Stimulated activated naive B cell treated with anti-CD40 and anti-IgM and Interleukin-4, amounts not matched to agents 10 μg/mL and 1 μg/mL and 100 μg/mL, for 72 hours (primary cell): ENCODE data around the gene TFDP1.
A peak's percentile ranks its signal among the peaks of the same experiment; 100 is the strongest.

Experiments used
- ATAC-seq, 2 donors: fragments of 150-1000 bp; cut with Tn5 transposase; replicated peaks; 2 replicates each; pipeline ENCODE4 v1.10.0; 2021; ENCODE audit warnings: moderate library complexity in 1 of 2
- DNase-seq: peaks from one replicate; pipeline ENCODE4 v3.0.0; 2021
- H3K27ac Mint-ChIP-seq: one replicate; pipeline ENCODE4 v1.8.0; 2022; ENCODE audit warnings: mild to moderate bottlenecking, mixed read lengths
- H3K27me3 Mint-ChIP-seq, 2 donors: one replicate each; pipeline ENCODE4 v1.8.0; 2022; ENCODE audit warnings: mixed read lengths in 2 of 2
- H3K36me3 Mint-ChIP-seq, 2 donors: one replicate each; pipeline ENCODE4 v1.8.0; 2022; ENCODE audit warnings: mixed read lengths in 2 of 2, mild to moderate bottlenecking in 1 of 2
- H3K4me1 Mint-ChIP-seq, 2 donors: one replicate each; pipeline ENCODE4 v1.8.0; 2022; ENCODE audit warnings: mixed read lengths in 2 of 2, mild to moderate bottlenecking in 1 of 2
- H3K4me3 Mint-ChIP-seq, 2 donors: one replicate each; pipeline ENCODE4 v1.8.0; 2022; ENCODE audit warnings: mild to moderate bottlenecking in 2 of 2, mixed read lengths in 2 of 2, moderate library complexity in 1 of 2
- H3K9me3 Mint-ChIP-seq, 2 donors: one replicate each; pipeline ENCODE4 v1.8.0; 2022; ENCODE audit warnings: mixed read lengths in 2 of 2, mild to moderate bottlenecking in 1 of 2

Gene TFDP1, protein sequence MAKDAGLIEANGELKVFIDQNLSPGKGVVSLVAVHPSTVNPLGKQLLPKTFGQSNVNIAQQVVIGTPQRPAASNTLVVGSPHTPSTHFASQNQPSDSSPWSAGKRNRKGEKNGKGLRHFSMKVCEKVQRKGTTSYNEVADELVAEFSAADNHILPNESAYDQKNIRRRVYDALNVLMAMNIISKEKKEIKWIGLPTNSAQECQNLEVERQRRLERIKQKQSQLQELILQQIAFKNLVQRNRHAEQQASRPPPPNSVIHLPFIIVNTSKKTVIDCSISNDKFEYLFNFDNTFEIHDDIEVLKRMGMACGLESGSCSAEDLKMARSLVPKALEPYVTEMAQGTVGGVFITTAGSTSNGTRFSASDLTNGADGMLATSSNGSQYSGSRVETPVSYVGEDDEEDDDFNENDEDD

GRCh38 chr13:113584205-113584869 lies at the start of gene TFDP1:
Gene TFDP1, plus strand, starts transcription at chr13:113584753. Its CDS starts 1,085 bp downstream, at chr13:113585838.
- no peaks in the 10 kb centered on the region for H3K27me3 Mint-ChIP-seq
- ATAC-seq = peak; percentile 90 to 92
- H3K9me3 Mint-ChIP-seq = no peaks in the 10 kb centered on the region
- H3K27ac Mint-ChIP-seq = peak within 1 kb of the TSS; percentile 84
- DNase-seq = peak; percentile 79
- H3K4me3 Mint-ChIP-seq = peak within 1 kb of the TSS; percentile 94
- peaks cover 19 to 21% of the 10 kb centered on the region in 2 donors for H3K36me3 Mint-ChIP-seq
- H3K4me1 Mint-ChIP-seq = peaks cover 19 to 34% of the 10 kb centered on the region in 2 donors

DNA sequence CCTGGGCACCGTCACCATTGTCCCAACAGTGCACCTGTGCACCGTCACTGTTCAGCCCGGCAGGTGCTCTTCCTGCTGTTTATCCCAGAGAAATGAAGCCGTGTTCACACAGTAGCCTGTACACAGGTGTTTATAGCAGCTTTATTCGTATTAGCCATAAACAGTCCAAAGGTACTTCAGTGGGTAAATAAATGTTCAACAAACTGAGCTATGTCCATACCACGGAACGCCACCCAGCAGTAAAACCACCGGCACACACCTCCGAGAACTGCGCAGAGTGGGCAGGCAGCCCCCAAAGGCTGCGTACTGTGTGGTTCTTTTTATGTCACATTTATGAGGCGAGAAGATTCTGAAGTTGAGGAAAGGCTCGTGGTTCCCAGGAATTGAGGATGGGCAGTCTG lies 49.2 kb upstream of the TFDP1 start:
- Mint-ChIP-seq H3K27ac (no peak overlapping the region), H3K36me3 (peaks cover 46 to 62% of the 10 kb centered on the region in 2 donors), H3K4me3 (no peak overlapping the region), H3K4me1 (no peaks in the 10 kb centered on the region), H3K27me3 (no peaks in the 10 kb centered on the region), H3K9me3 (peaks cover 2 to 3% of the 10 kb centered on the region in 2 donors)
- DNase-seq = no peak
- ATAC-seq = no peak

DNA sequence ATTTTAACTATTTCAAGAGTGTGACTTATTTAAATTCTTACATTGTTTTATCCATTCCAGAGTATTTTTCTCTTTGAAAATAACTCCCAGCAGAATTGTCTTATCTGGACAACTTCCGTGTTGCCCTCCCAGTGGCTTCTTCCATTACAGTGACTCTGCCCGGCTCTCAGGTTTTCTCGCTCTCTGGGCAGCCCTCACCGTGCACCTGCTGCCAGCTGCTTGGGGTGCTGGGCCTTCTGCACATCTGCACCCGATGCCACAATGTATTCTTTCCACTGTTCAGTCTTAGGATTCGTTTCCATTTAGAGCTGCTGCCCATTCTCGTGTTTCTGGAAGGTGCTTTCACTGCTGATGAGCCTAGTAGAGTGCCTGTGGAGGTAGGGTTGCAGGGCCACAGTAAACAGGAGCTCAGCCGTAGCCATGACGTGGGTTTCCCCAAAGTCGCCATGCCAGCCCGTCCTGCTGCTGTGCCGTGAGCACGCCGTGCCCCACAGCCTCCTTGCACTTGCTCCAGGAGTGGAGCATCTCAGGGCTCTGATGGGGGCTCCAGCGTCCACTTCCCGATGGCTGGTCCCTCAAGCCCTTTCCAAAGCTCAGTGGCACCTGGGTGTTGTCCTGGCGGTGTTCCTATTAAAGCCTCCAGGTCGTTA lies 48.0 kb upstream of the TFDP1 start:
- Mint-ChIP-seq H3K4me1 (no peaks in the 10 kb centered on the region), H3K36me3 (peaks cover 46 to 66% of the 10 kb centered on the region in 2 donors), H3K27me3 (no peaks in the 10 kb centered on the region), H3K27ac (no peak overlapping the region), H3K9me3 (peaks cover 2 to 5% of the 10 kb centered on the region in 2 donors), H3K4me3 (no peak overlapping the region)
- DNase-seq (no peak), ATAC-seq (no peak)

DNA sequence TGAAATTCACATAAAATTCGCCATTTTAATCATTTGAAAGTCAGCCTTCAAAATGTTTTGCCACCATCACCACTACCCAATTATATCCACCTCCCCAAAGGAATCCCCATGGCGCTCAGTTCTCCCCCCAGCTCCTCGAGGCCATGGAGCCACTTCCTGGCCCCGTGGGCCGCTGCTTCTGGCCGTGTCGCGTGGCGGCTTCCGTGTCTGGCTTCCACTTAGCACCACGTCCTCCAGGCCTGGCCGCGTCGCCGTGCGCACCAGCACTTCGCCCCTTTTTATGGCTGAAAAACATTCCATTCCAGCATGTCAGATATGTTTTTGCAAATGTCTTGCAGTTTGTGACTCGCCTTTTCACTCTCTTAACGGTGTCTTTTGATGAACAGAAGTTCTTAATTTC lies 47.3 kb upstream of the TFDP1 start:
- H3K27me3 Mint-ChIP-seq = no peaks in the 10 kb centered on the region
- H3K27ac Mint-ChIP-seq = peak overlapping the region; percentile 32
- peak overlapping the region in 1 of 2 donors; percentile 36 for H3K4me3 Mint-ChIP-seq
- H3K4me1 Mint-ChIP-seq = no peaks in the 10 kb centered on the region
- ATAC-seq (no peak), DNase-seq (no peak)
- peaks cover 2 to 5% of the 10 kb centered on the region in 2 donors for H3K9me3 Mint-ChIP-seq
- H3K36me3 Mint-ChIP-seq = peaks cover 40 to 60% of the 10 kb centered on the region in 2 donors

DNA sequence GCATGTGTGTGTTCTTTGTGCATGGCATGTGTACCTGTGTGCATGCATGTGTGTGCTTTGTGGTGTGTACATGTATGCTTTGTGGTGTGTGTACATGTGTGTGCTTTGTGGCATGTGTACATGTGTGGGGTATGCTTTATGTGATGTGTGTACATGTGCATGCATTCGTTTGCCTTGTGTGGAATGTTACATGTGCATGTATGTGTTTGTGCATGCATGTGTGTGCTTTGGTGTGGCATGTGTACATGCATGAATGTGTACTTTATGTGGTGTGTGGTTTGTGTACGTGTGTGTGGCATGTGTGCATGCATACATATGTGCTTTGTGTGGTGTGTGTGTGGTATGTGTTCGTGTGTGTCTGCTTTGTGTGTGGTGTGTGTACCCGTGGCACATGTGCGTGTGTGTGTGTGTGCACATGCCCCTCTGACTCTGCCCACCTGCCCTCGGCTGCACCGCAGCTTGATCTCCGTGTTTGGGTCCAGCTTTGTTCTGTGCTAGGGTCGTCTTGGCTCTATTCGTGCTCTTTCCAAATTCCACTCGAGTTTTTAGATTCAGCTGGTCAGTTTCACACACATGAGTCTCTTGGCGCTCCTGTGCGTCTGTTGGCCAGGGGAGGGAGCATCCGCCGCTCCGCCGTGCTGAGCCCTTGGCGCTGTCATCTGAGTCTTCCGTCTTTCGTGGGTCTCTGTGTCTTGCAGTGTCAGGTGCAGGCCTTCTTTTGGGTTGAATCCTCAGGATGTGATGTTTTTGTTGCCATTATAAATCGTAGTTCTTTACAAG lies 46.5 kb upstream of the TFDP1 start:
- no peak for DNase-seq
- no peaks in the 10 kb centered on the region for H3K4me1 Mint-ChIP-seq
- H3K4me3 Mint-ChIP-seq = no peak overlapping the region
- peaks cover 44 to 56% of the 10 kb centered on the region in 2 donors for H3K36me3 Mint-ChIP-seq
- peaks cover 2 to 5% of the 10 kb centered on the region in 2 donors for H3K9me3 Mint-ChIP-seq
- H3K27ac Mint-ChIP-seq = no peak overlapping the region
- ATAC-seq = no peak
- no peaks in the 10 kb centered on the region for H3K27me3 Mint-ChIP-seq

GRCh38 chr13:113538689-113539058 lies 45.9 kb upstream of the TFDP1 start:
- DNase-seq = no peak
- peaks cover 46 to 58% of the 10 kb centered on the region in 2 donors for H3K36me3 Mint-ChIP-seq
- H3K4me1 Mint-ChIP-seq = peaks cover 0 to 2% of the 10 kb centered on the region in 2 donors
- no peaks in the 10 kb centered on the region for H3K27me3 Mint-ChIP-seq
- no peak for ATAC-seq
- no peak overlapping the region for H3K4me3 Mint-ChIP-seq
- peaks cover 2 to 5% of the 10 kb centered on the region in 2 donors for H3K9me3 Mint-ChIP-seq
- no peak overlapping the region for H3K27ac Mint-ChIP-seq

DNA sequence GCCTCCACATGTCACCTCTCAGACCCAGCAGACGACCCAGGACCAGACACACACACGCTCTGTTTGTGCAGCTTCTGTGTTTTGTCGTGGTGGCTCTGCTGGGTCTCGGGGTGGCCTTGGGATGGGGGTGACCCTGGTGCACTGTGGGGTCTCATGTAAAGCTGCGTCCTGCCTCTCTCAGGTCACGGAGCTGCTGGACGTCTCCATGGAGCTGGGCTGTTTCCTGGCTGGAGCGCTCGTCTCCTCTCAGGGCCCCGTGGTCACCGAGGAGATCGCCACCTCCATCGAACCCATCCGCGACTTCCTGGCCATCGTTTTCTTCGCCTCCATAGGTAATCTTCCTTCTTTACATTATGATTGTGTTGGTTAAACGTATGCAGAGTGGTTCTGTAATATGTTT lies 45.4 kb upstream of the TFDP1 start:
- Mint-ChIP-seq H3K4me1 (peaks cover 0 to 2% of the 10 kb centered on the region in 2 donors), H3K27ac (no peak overlapping the region), H3K4me3 (no peak overlapping the region), H3K9me3 (peaks cover 2 to 5% of the 10 kb centered on the region in 2 donors), H3K27me3 (no peaks in the 10 kb centered on the region), H3K36me3 (peaks cover 51 to 58% of the 10 kb centered on the region in 2 donors)
- ATAC-seq (no peak), DNase-seq (no peak)

DNA sequence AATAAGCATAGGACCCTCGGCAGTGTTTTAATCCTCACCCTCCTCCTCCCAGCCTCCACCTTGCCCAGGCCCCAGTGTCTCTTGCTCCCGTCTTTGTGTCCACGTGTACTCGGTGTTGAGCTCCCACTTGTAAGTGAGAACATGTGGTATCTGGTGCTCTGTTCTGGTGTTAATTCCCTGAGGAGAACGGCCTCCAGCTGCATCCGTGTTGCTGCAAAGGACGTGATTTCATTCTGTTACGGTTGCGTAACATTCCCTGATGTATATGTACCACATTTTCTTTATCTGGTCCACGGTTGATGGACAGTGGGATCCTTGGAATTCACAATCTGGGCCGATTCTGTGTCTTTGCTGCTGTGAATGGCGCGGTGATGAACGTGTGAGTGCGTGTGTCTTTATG lies 44.7 kb upstream of the TFDP1 start:
- Mint-ChIP-seq H3K27me3 (no peaks in the 10 kb centered on the region), H3K4me1 (peaks cover 0 to 2% of the 10 kb centered on the region in 2 donors), H3K4me3 (no peak overlapping the region), H3K27ac (no peak overlapping the region), H3K9me3 (peaks cover 2 to 5% of the 10 kb centered on the region in 2 donors), H3K36me3 (peaks cover 51 to 58% of the 10 kb centered on the region in 2 donors)
- DNase-seq = no peak
- ATAC-seq = no peak

- Mint-ChIP-seq H3K36me3 (peaks cover 50 to 56% of the 10 kb centered on the region in 2 donors), H3K4me1 (peaks cover 2% of the 10 kb centered on the region in 2 donors), H3K4me3 (no peak overlapping the region), H3K9me3 (peaks cover 2 to 5% of the 10 kb centered on the region in 2 donors), H3K27ac (no peak overlapping the region), H3K27me3 (no peaks in the 10 kb centered on the region)
- DNase-seq = no peak
- ATAC-seq = no peak
Observed at GRCh38 chr13:113540523-113540922, 44.0 kb upstream of the TFDP1 start.

DNA sequence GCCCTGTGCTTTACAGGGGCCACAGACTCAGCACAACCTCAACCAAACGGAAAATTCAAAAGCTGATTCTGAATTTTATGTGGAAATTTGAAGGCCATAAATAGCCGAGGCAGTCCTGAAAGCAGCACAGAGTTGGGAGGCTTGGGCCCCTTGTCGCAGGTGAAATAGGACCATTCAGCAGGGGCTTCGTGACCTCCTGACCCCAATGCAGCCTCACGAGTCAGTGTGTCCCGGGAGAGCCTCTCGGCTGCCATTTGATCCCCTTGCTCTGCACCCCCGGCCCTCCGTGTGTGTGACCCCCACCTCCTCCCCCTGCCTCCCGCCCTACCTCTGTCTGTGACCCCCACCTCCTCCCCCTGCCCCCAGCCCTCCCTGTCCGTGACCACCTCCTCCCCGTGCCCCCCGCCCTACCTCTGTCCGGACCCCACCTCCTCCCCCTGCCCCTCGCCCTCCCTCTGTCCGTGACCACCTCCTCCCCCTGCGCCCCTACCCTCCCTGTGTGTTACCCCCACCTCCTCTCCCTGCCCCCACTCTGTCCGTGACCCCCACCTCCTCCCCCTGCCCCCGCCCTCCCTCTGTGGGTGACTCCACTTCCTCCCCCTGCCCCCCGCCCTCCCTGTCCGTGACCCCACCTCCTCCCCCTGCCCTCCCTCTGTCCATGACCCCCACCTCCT lies 41.7 kb upstream of the TFDP1 start:
- no peak overlapping the region for H3K27ac Mint-ChIP-seq
- ATAC-seq (no peak), DNase-seq (no peak)

GRCh38 chr13:113544071-113544891 lies 40.3 kb upstream of the TFDP1 start:
- H3K36me3 Mint-ChIP-seq = peaks cover 35 to 44% of the 10 kb centered on the region in 2 donors
- peaks cover 0 to 2% of the 10 kb centered on the region in 2 donors for H3K9me3 Mint-ChIP-seq
- H3K27ac Mint-ChIP-seq = no peak overlapping the region
- DNase-seq (no peak), ATAC-seq (no peak)
- H3K4me3 Mint-ChIP-seq = no peak overlapping the region
- peaks cover 2 to 6% of the 10 kb centered on the region in 2 donors for H3K4me1 Mint-ChIP-seq
- H3K27me3 Mint-ChIP-seq = no peaks in the 10 kb centered on the region

More for the DNA sequence above, 41.7 kb upstream of the TFDP1 start:
- Mint-ChIP-seq H3K27me3 (no peaks in the 10 kb centered on the region), H3K4me1 (peaks cover 2 to 6% of the 10 kb centered on the region in 2 donors), H3K4me3 (no peak overlapping the region), H3K36me3 (peaks cover 39 to 51% of the 10 kb centered on the region in 2 donors), H3K9me3 (peaks cover 0 to 2% of the 10 kb centered on the region in 2 donors)

- H3K4me1 Mint-ChIP-seq = peaks cover 2 to 6% of the 10 kb centered on the region in 2 donors
- DNase-seq = no peak
- H3K4me3 Mint-ChIP-seq = no peak overlapping the region
- no peak for ATAC-seq
- H3K36me3 Mint-ChIP-seq = peaks cover 38 to 42% of the 10 kb centered on the region in 2 donors
- H3K9me3 Mint-ChIP-seq = peaks cover 0 to 2% of the 10 kb centered on the region in 2 donors
- peak overlapping the region; percentile 31 for H3K27ac Mint-ChIP-seq
- H3K27me3 Mint-ChIP-seq = no peaks in the 10 kb centered on the region
Observed at GRCh38 chr13:113544896-113545295, 39.7 kb upstream of the TFDP1 start.
